A204.1 (cell line): Measurements from ENCODE around the gene WDR1.

Experiments
- FAIRE-seq: peaks from 2 replicates; lab custom pipeline; 2012; peaks lifted over from hg19 to GRCh38; lab: Jason Lieb, UNC

The WDR1 gene

GRCh38 chr4:10066670-10067651 is 49.6 kb downstream of the WDR1 start:
- no peak for FAIRE-seq

GRCh38 chr4:10066206-10066605 is 50.4 kb downstream of the WDR1 start:
- no peak for FAIRE-seq

- FAIRE-seq = no peak
Measured at GRCh38 chr4:10063544-10064300, 52.9 kb downstream of the WDR1 start.

- FAIRE-seq = no peak
Measured at GRCh38 chr4:10061650-10062415, 54.8 kb downstream of the WDR1 start.

GRCh38 chr4:10058371-10058770 is 58.2 kb downstream of the WDR1 start:
- FAIRE-seq = no peak

- no peak for FAIRE-seq
Measured at GRCh38 chr4:10057023-10057395, 59.6 kb downstream of the WDR1 start.

GRCh38 chr4:10056334-10057022 is 60.1 kb downstream of the WDR1 start:
- FAIRE-seq = no peak

GRCh38 chr4:10055871-10056270 is 60.7 kb downstream of the WDR1 start:
- FAIRE-seq = no peak

GRCh38 chr4:10054571-10055041 is 62.0 kb downstream of the WDR1 start:
- FAIRE-seq = no peak

GRCh38 chr4:10053635-10054453 is 62.8 kb downstream of the WDR1 start:
- FAIRE-seq = no peak

- FAIRE-seq = no peak
Measured at GRCh38 chr4:10051517-10052135, 65.0 kb downstream of the WDR1 start.

- FAIRE-seq = no peak
Measured at GRCh38 chr4:10050721-10051120, 65.9 kb downstream of the WDR1 start.

- no peak for FAIRE-seq
Measured at GRCh38 chr4:10050261-10050661, 66.3 kb downstream of the WDR1 start.

GRCh38 chr4:10048941-10049697 is 67.5 kb downstream of the WDR1 start:
- no peak for FAIRE-seq

- FAIRE-seq = no peak
Measured at GRCh38 chr4:10047967-10048366, 68.6 kb downstream of the WDR1 start.

- FAIRE-seq = no peak
Measured at GRCh38 chr4:10046471-10046870, 70.1 kb downstream of the WDR1 start.

GRCh38 chr4:10045481-10045880 is 71.1 kb downstream of the WDR1 start:
- FAIRE-seq = no peak

- no peak for FAIRE-seq
Measured at GRCh38 chr4:10041036-10041435, 75.6 kb downstream of the WDR1 start.

- FAIRE-seq = no peak
Measured at GRCh38 chr4:10040049-10040892, 76.3 kb downstream of the WDR1 start.
